ENCODE results near the gene NPHP4. TPM values are rescaled to one million over a fixed set of nuclear protein-coding genes. Genes with fewer than 3 reads are reported as not detected.

NPHP4 gene
- polyA plus RNA-seq, 1 of the 3 experiments (the other 2 are of a cell fraction), result 7.0 TPM

DNA sequence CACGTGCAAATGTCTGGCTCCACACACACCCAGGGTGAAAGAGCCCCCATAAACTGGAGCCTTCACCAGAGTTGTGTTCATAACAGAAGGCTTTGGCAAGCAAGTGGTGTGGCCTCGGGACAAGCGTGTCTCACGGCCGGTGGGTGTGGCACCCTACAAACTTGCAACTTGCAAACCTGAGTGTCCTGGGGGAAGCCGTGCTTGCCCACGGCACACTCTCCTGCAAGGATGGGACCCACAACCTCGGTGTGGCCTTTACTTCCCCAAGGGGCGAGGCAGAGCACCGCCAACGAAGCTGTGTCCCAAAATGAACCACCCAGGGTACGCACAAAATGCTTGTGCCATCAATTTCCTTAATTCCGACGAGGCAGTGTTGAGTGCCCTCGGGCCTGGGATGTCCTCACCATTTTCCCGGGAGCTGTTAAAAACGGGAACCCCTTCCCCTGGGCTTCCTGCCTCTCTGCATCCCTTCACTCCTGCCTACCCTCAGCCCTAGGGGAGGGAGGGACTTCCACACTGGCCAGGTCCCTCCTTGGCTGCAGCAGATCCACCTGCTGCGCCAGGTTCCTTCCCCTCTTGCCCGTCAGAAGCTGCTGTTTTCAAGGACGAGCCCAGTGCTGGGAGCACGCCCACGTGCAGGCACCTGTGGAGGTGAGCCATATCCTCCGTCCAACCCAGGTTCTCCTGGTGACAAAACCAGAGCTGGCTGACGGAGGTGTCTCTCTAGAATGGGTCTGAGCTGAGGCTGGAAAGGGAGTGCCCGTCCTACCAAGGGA lies 111.4 kb downstream of the NPHP4 start:
- H3K9me2 ChIP-seq, result no peaks in the 10 kb centered on the region
- H3K79me2 ChIP-seq (ENCODE audit: insufficient read depth), result no peaks in the 10 kb centered on the region
- no peaks in the 10 kb centered on the region for H4K20me1 ChIP-seq (ENCODE audit: insufficient read depth)
- no peak for TF ChIP-seq GATA2 (CRISPR knock-in tag; IDR thresholded peaks at IDR 0.05)
- TF ChIP-seq SIN3A (IDR thresholded peaks at IDR 0.05; ENCODE audit: borderline replicate concordance, low read depth, low read length), result no peak
- TF ChIP-seq POLR2AphosphoS5 (IDR thresholded peaks at IDR 0.05; ENCODE audit: low read depth, low read length), result no peak
- no peak overlapping the region for H3K27ac ChIP-seq (ENCODE audit: low read depth in 2 of 2, low read length in 1 of 2)
- no peak overlapping the region for H3K9ac ChIP-seq
- H3K4me3 ChIP-seq (ENCODE audit: low read depth in 2 of 2, low read length in 1 of 2), result no peak overlapping the region
- no peak overlapping the region for H3K4me2 ChIP-seq
- peaks cover 0 to 13% of the 10 kb centered on the region in 2 experiments; a peak in 1 of 4 replicates for H3K4me1 ChIP-seq (ENCODE audit: control insufficient read depth in 1 of 2, insufficient read depth in 2 of 2, low read depth in 1 of 2, low read length in 1 of 2)
- no peaks in the 10 kb centered on the region for H3K9me3 ChIP-seq
- 96% methylated on average over 17 of the region's 25 CpGs for WGBS (ENCODE audit: low lambda C conversion rate)
- DNase-seq, result no peak
- no peaks in the 10 kb centered on the region for H3F3A ChIP-seq (replicated peaks; ENCODE audit: insufficient read depth)
- CTCF ChIA-PET, result interaction anchor here (1.0 to 1.2 kb wide), 5 partner anchors 12 to 370 kb away, joined by 3 to 6 read pairs (median 3); no protein-coding TSS in a partner anchor
- POLR2A ChIA-PET, result no interaction called here
- no peaks in the 10 kb centered on the region for H3K27me3 ChIP-seq (ENCODE audit: insufficient read depth)
- peaks cover 0 to 6% of the 10 kb centered on the region in 2 experiments for H3K36me3 ChIP-seq (replicated peaks in 1 of 2; ENCODE audit: control insufficient read depth in 1 of 2, insufficient read depth in 2 of 2, low read length in 1 of 2)
- H2AFZ ChIP-seq (ENCODE audit: low read depth), result no peak overlapping the region

DNA sequence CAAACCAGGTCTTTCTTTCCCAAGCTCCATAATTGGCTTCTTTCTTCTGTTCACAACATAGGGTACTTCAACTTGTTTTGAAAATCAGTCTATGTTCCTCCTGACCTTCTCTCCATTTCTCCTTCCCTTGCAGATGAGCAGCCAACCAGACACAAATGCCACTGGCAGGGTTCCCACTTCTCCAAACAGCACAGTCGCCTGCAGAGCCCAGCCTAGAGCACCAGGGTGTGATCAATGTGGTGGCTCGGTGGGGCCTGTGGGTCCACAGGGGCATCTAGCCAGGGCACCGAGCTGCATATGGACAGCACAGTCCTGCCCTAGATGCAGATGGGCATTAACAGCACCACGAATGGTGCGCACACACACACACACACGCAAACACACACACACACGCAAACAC lies 112.8 kb downstream of the NPHP4 start:
- no peak for DNase-seq
- Histone ChIP-seq H3K9me3 (no peaks in the 10 kb centered on the region), H3K36me3 (replicated peaks in 1 of 2; ENCODE audit: control insufficient read depth in 1 of 2, insufficient read depth in 2 of 2, low read length in 1 of 2) (peaks cover 0 to 14% of the 10 kb centered on the region in 2 experiments), H4K20me1 (ENCODE audit: insufficient read depth) (no peaks in the 10 kb centered on the region), H3K27me3 (ENCODE audit: insufficient read depth) (no peaks in the 10 kb centered on the region), H3K9me2 (no peaks in the 10 kb centered on the region), H3K4me2 (no peak overlapping the region), H3F3A (replicated peaks; ENCODE audit: insufficient read depth) (no peaks in the 10 kb centered on the region), H3K9ac (no peak overlapping the region), H2AFZ (ENCODE audit: low read depth) (no peak overlapping the region), H3K4me1 (ENCODE audit: control insufficient read depth in 1 of 2, insufficient read depth in 2 of 2, low read depth in 1 of 2, low read length in 1 of 2) (peaks cover 0 to 2% of the 10 kb centered on the region in 2 experiments; a peak in 1 of 4 replicates), H3K27ac (ENCODE audit: low read depth in 2 of 2, low read length in 1 of 2) (no peak overlapping the region), H3K4me3 (ENCODE audit: low read depth in 2 of 2, low read length in 1 of 2) (no peak overlapping the region), H3K79me2 (ENCODE audit: insufficient read depth) (no peaks in the 10 kb centered on the region)
- WGBS (ENCODE audit: low lambda C conversion rate), result 94% methylated on average over 6 of the region's 7 CpGs
- TF ChIP-seq NRF1 (IDR thresholded peaks at IDR 0.05; ENCODE audit: low read depth, low read length), result no peak
- no peak for TF ChIP-seq NFIC (IDR thresholded peaks at IDR 0.05; ENCODE audit: borderline replicate concordance)
- CTCF ChIA-PET, result interaction anchor here (0.8 to 1.1 kb wide), 2 partner anchors 17 to 96 kb away, joined by 3 read pairs; no protein-coding TSS in a partner anchor
- POLR2A ChIA-PET, result no interaction called here

DNA sequence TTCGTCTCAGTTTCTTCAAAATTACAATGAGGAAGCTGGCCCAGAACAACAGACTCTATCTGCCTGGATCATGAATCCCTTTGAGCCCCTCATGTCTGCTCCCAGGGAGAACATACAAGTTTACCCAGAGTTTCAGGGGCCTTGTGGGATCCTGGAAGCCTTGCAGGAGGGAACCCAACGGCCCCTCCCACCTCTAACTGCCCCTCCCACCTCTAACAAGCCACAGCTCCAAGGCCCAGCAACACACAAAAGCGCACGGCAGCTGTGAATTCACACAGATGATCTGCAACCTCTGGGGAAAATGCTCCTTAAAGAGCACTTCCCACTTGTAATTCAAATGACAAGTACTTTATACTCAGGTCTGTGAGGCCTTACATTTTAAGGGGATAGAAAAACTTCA lies 113.3 kb downstream of the NPHP4 start:
- WGBS (ENCODE audit: low lambda C conversion rate), result no CpG with 5 or more reads among the region's 4 CpGs
- Histone ChIP-seq H3K36me3 (replicated peaks in 1 of 2; ENCODE audit: control insufficient read depth in 1 of 2, insufficient read depth in 2 of 2, low read length in 1 of 2) (peaks cover 0 to 16% of the 10 kb centered on the region in 2 experiments), H3K9ac (no peak overlapping the region), H3K4me2 (no peak overlapping the region), H3K4me3 (ENCODE audit: low read depth in 2 of 2, low read length in 1 of 2) (no peak overlapping the region), H3K9me3 (no peaks in the 10 kb centered on the region), H3F3A (replicated peaks; ENCODE audit: insufficient read depth) (no peaks in the 10 kb centered on the region), H3K27ac (ENCODE audit: low read depth in 2 of 2, low read length in 1 of 2) (no peak overlapping the region), H3K79me2 (ENCODE audit: insufficient read depth) (no peaks in the 10 kb centered on the region), H2AFZ (ENCODE audit: low read depth) (no peak overlapping the region), H3K9me2 (no peaks in the 10 kb centered on the region), H4K20me1 (ENCODE audit: insufficient read depth) (no peaks in the 10 kb centered on the region), H3K27me3 (ENCODE audit: insufficient read depth) (no peaks in the 10 kb centered on the region), H3K4me1 (ENCODE audit: control insufficient read depth in 1 of 2, insufficient read depth in 2 of 2, low read depth in 1 of 2, low read length in 1 of 2) (peaks cover 0 to under 1% of the 10 kb centered on the region in 2 experiments; a peak in 1 of 4 replicates)
- ChIA-PET POLR2A (no interaction called here), CTCF (interaction anchor here (1.1 kb wide), 1 partner anchor 18 kb away, joined by 3 read pairs; no protein-coding TSS in a partner anchor)
- no peak for DNase-seq
- no peak for TF ChIP-seq NRF1 (IDR thresholded peaks at IDR 0.05; ENCODE audit: low read depth, low read length)
- TF ChIP-seq, protein P1, sequence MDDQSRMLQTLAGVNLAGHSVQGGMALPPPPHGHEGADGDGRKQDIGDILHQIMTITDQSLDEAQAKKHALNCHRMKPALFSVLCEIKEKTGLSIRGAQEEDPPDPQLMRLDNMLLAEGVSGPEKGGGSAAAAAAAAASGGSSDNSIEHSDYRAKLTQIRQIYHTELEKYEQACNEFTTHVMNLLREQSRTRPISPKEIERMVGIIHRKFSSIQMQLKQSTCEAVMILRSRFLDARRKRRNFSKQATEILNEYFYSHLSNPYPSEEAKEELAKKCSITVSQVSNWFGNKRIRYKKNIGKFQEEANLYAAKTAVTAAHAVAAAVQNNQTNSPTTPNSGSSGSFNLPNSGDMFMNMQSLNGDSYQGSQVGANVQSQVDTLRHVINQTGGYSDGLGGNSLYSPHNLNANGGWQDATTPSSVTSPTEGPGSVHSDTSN (IDR thresholded peaks at IDR 0.05), result no peak
- TF ChIP-seq, protein P2, sequence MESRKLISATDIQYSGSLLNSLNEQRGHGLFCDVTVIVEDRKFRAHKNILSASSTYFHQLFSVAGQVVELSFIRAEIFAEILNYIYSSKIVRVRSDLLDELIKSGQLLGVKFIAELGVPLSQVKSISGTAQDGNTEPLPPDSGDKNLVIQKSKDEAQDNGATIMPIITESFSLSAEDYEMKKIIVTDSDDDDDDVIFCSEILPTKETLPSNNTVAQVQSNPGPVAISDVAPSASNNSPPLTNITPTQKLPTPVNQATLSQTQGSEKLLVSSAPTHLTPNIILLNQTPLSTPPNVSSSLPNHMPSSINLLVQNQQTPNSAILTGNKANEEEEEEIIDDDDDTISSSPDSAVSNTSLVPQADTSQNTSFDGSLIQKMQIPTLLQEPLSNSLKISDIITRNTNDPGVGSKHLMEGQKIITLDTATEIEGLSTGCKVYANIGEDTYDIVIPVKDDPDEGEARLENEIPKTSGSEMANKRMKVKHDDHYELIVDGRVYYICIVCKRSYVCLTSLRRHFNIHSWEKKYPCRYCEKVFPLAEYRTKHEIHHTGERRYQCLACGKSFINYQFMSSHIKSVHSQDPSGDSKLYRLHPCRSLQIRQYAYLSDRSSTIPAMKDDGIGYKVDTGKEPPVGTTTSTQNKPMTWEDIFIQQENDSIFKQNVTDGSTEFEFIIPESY (IDR thresholded peaks at IDR 0.05; ENCODE audit: borderline replicate concordance, low read depth), result no peak
- TF ChIP-seq, protein P3, sequence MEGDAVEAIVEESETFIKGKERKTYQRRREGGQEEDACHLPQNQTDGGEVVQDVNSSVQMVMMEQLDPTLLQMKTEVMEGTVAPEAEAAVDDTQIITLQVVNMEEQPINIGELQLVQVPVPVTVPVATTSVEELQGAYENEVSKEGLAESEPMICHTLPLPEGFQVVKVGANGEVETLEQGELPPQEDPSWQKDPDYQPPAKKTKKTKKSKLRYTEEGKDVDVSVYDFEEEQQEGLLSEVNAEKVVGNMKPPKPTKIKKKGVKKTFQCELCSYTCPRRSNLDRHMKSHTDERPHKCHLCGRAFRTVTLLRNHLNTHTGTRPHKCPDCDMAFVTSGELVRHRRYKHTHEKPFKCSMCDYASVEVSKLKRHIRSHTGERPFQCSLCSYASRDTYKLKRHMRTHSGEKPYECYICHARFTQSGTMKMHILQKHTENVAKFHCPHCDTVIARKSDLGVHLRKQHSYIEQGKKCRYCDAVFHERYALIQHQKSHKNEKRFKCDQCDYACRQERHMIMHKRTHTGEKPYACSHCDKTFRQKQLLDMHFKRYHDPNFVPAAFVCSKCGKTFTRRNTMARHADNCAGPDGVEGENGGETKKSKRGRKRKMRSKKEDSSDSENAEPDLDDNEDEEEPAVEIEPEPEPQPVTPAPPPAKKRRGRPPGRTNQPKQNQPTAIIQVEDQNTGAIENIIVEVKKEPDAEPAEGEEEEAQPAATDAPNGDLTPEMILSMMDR (IDR thresholded peaks at IDR 0.05), result no peak
- TF ChIP-seq TAF1 (IDR thresholded peaks at IDR 0.05; ENCODE audit: borderline replicate concordance, low read depth, low read length), result no peak
- TF ChIP-seq FOXJ3 (CRISPR knock-in tag; IDR thresholded peaks at IDR 0.05), result no peak
- no peak for TF ChIP-seq FOXM1 (IDR thresholded peaks at IDR 0.05; ENCODE audit: low read depth)
- no peak for TF ChIP-seq RAD21 (IDR thresholded peaks at IDR 0.05; ENCODE audit: low read length)
- no peak for TF ChIP-seq TCF12 (IDR thresholded peaks at IDR 0.05)
- TF ChIP-seq JUND (IDR thresholded peaks at IDR 0.05), result no peak
- TF ChIP-seq MEF2A (IDR thresholded peaks at IDR 0.05; ENCODE audit: borderline replicate concordance, low read depth), result no peak
- TF ChIP-seq, protein P4, sequence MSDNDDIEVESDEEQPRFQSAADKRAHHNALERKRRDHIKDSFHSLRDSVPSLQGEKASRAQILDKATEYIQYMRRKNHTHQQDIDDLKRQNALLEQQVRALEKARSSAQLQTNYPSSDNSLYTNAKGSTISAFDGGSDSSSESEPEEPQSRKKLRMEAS (IDR thresholded peaks at IDR 0.05; ENCODE audit: low read depth), result no peak
- no peak for TF ChIP-seq NFIC (IDR thresholded peaks at IDR 0.05; ENCODE audit: borderline replicate concordance)
- no peak for TF ChIP-seq EZH2phosphoT487 (IDR thresholded peaks at IDR 0.05; ENCODE audit: borderline replicate concordance, low read depth)
